Uterus (tissue), 2 donors: ENCODE data around the gene MEF2C.

Source experiments
- POLR2A ChIP-seq, 2 donors: fragments of 450-650 bp; IDR thresholded peaks; one replicate each; pipeline ENCODE4 v1.6.1; 2016; ENCODE audit warnings: antibody characterized with exemption in 2 of 2, mild to moderate bottlenecking in 1 of 2, moderate library complexity in 1 of 2
- TF ChIP-seq, protein P1 (sequence below), 4 experiments: fragments of 200-600 bp in 2 of 4; fragments of 450-650 bp in 2 of 4; sonication (generic) in 2 of 4; IDR thresholded peaks; one replicate each; pipeline ENCODE4 v1.5.1; 2016 to 2019; ENCODE audit warnings: antibody characterized with exemption in 4 of 4, mild to moderate bottlenecking in 2 of 4, moderate library complexity in 1 of 4

DNA sequence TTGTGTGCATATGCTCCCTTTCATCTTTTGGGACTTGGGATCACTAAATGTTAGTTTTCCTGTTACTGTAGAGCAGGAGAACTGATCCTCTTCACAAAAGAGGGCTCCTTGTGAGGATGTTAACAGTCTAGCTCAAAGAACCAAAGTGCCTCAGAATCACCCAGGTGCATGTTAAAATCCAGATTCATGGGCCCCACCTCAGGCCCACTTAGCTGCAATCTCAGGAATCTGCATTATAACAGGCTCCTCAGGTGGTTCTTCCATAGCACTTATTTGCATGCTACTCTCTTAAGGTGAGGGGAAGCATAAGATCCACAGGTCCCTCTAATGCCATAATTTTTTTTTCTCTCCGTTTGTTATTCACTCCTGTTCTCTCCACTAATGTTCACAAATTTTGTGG, 14.8 kb upstream of the MEF2C start:
- TF ChIP-seq, protein P1, sequence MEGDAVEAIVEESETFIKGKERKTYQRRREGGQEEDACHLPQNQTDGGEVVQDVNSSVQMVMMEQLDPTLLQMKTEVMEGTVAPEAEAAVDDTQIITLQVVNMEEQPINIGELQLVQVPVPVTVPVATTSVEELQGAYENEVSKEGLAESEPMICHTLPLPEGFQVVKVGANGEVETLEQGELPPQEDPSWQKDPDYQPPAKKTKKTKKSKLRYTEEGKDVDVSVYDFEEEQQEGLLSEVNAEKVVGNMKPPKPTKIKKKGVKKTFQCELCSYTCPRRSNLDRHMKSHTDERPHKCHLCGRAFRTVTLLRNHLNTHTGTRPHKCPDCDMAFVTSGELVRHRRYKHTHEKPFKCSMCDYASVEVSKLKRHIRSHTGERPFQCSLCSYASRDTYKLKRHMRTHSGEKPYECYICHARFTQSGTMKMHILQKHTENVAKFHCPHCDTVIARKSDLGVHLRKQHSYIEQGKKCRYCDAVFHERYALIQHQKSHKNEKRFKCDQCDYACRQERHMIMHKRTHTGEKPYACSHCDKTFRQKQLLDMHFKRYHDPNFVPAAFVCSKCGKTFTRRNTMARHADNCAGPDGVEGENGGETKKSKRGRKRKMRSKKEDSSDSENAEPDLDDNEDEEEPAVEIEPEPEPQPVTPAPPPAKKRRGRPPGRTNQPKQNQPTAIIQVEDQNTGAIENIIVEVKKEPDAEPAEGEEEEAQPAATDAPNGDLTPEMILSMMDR (IDR thresholded peaks at IDR 0.05), result no peak
- no peak for TF ChIP-seq POLR2A (IDR thresholded peaks at IDR 0.05)
